NB4 (cell line): Measurements from ENCODE around the gene DIAPH3.

Experiments used
- MAX ChIP-seq: IDR thresholded peaks from 2 replicates; pipeline ENCODE4 v1.6.1; 2011; ENCODE audit warnings: low read depth, low read length
- MYC ChIP-seq: IDR thresholded peaks from 2 replicates; pipeline ENCODE4 v1.6.1; 2011; ENCODE audit warnings: low read depth, low read length
- POLR2A ChIP-seq: IDR thresholded peaks from 2 replicates; pipeline ENCODE4 v1.6.1; 2011; ENCODE audit warnings: mild to moderate bottlenecking; ENCODE audit not compliant: insufficient read length; ENCODE audit errors: extremely low read depth
- TF ChIP-seq, protein P1 (sequence below): IDR thresholded peaks from one replicate; pipeline ENCODE4 v1.5.1; 2012; ENCODE audit warnings: low read depth, low read length

DNA sequence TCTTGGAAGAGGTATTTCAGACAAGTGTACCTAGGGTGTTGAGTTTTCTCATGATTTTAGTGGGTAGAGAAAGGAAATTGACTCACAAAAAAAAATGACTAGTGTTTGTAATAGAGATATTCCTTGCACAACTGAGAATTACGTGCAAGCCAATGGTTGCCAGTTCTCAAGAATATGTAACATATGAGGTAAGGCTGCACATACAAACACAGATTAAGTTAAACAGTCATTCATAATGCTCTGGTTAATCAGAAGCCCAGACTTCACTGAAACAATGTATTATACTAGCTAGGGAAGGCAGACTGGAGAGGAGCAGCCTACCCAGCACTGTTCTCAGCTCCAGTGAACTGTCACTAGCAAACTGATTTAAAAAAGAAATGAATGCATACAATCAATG lies 418.3 kb downstream of the DIAPH3 start:
- TF ChIP-seq MAX = no peak
- no peak for TF ChIP-seq POLR2A
- TF ChIP-seq, protein P1, sequence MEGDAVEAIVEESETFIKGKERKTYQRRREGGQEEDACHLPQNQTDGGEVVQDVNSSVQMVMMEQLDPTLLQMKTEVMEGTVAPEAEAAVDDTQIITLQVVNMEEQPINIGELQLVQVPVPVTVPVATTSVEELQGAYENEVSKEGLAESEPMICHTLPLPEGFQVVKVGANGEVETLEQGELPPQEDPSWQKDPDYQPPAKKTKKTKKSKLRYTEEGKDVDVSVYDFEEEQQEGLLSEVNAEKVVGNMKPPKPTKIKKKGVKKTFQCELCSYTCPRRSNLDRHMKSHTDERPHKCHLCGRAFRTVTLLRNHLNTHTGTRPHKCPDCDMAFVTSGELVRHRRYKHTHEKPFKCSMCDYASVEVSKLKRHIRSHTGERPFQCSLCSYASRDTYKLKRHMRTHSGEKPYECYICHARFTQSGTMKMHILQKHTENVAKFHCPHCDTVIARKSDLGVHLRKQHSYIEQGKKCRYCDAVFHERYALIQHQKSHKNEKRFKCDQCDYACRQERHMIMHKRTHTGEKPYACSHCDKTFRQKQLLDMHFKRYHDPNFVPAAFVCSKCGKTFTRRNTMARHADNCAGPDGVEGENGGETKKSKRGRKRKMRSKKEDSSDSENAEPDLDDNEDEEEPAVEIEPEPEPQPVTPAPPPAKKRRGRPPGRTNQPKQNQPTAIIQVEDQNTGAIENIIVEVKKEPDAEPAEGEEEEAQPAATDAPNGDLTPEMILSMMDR = no peak
- no peak for TF ChIP-seq MYC
